Raji (cell line): ENCODE measurements around the gene MPPED2.

Experiments used
- POLR2A ChIP-seq: IDR thresholded peaks from 2 replicates; pipeline ENCODE4 v1.6.1; 2011; ENCODE audit warnings: low read depth, low read length, control low read depth; ENCODE audit not compliant: insufficient read depth

The MPPED2 gene

GRCh38 chr11:30553521-30554110 lies 32.5 kb downstream of the MPPED2 start:
- TF ChIP-seq POLR2A = no peak

DNA sequence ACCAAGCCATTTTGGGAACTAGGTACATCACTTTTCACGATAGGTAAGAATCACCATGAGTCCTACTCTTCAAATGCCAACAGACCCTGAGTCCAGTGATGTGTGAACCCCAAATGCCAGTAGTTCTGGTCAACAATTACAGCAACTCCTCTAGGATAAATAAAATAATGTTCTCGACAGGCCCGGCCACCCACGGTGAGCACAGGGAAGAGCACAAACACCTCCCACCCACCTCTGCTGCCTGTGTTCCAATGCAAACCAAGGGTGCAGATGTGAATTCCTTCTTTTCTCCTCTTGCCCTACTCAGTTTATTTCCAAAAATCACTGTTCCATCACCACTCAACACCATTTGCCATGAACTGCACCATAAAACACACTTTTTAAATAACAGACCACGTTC lies 33.3 kb downstream of the MPPED2 start:
- TF ChIP-seq POLR2A = no peak

- no peak for TF ChIP-seq POLR2A
Measured at GRCh38 chr11:30550022-30550542, 36.1 kb downstream of the MPPED2 start.

GRCh38 chr11:30549565-30549964 lies 36.6 kb downstream of the MPPED2 start:
- no peak for TF ChIP-seq POLR2A

- TF ChIP-seq POLR2A = no peak
Measured at GRCh38 chr11:30546334-30546733, 39.8 kb downstream of the MPPED2 start.

DNA sequence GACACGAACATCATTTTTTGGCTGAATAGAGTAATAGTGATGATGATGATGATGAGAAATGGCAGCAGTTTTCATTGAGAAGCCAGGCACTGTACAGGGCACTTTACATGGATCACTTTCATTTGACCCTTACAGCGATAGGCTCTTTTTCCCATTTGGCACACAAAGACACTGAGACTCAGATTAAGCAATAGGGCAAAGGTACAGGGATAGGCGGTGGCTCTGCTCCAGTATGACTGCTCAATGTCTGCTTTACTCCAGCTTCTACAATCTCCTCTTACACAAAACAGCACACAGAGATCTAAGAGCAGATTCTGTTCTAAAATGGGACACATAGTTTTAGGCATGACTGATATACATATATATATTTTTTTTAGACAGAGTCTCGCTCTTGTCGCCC lies 40.6 kb downstream of the MPPED2 start:
- no peak for TF ChIP-seq POLR2A

GRCh38 chr11:30543066-30543465 lies 43.1 kb downstream of the MPPED2 start:
- TF ChIP-seq POLR2A = no peak

GRCh38 chr11:30540781-30541180 lies 45.4 kb downstream of the MPPED2 start:
- TF ChIP-seq POLR2A = no peak

GRCh38 chr11:30538251-30538650 lies 47.9 kb downstream of the MPPED2 start:
- TF ChIP-seq POLR2A = no peak

- TF ChIP-seq POLR2A = no peak
Measured at GRCh38 chr11:30535818-30536217, 50.3 kb downstream of the MPPED2 start.

DNA sequence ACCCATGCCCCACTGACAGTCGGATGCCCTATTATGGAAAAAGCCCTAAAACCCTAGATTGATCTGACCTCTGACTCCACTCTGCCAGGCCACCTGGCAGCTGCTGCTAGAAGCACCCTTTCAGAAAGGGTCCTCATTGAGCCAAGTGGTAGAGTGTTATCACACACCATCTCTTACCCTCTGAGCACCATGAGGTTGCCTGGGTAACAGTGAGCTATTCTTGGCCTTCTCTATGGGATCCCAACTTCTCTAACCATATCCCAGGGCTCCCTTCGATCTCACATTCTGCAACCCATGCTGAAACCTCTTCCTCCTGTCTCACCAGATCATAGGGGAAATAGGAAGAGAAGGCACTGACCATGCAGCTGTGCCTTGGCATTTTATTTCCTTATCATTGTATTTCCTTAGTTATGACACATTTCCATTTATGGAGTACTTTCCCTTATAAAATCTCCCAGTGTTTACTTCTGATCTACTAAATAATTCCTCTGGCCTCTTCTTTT lies 52.7 kb downstream of the MPPED2 start:
- no peak for TF ChIP-seq POLR2A

GRCh38 chr11:30527566-30527965 lies 58.6 kb downstream of the MPPED2 start:
- no peak for TF ChIP-seq POLR2A

GRCh38 chr11:30526558-30526957 lies 59.6 kb downstream of the MPPED2 start:
- no peak for TF ChIP-seq POLR2A

- TF ChIP-seq POLR2A = no peak
Measured at GRCh38 chr11:30522536-30523243, 63.5 kb downstream of the MPPED2 start.

DNA sequence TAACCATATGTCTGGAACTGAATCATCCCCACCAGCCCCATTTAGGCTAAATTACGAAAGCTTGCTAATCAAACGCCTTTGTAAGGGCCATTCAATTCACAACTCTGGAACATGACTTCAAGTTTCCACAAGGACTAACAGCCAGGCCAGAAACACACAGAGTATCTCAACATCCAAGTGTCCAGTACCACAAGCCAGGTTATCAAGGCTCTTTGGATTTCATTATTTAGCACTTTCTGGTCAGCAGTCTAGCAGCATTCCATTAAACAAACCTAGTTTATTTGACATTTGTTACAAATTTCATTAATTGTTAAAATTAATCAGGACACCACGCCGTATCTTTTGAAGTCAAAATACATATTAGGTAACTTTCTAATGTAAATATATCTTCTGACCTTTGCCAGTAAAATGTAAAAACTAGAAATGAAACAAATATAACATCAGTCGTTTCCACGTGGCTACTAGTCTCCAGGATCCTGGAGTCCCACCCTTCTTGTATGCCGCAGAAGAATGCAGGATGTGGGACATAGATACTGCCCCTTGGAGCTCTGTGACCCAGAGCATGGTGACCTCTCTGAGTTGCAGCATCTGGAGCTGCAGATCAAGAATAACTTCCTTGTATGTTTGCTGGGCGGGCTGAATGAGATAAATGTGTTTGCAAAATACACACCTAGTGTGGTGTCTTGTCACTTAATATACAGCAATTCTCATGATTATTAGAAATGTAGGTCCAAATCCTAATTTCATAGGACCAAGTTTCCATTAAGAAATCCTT lies 64.7 kb downstream of the MPPED2 start:
- TF ChIP-seq POLR2A = no peak

DNA sequence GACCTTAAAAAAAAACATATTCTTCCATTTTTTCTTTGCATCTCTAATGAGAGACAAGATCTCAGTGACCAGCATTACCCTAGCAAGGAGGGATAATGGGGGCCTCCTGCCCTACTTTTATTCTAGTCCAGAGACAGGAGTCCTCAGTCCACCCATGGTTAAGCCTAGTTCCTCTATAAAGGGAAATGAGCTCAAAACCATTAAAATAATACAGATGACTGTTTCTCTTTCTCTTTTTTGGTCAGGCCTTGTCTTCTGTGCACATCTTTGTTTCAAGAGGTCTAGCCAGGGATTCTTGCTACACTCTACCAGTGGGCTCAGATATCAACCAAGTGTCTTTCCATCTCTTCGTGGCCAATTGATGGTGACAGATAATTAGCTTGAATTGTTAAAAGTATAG lies 73.1 kb downstream of the MPPED2 start:
- no peak for TF ChIP-seq POLR2A
